Panc1 (cell line): ENCODE results near the gene POC5. TPM values are rescaled to one million over a fixed set of nuclear protein-coding genes. Genes with fewer than 3 reads are reported as not detected.

Experiments
- ATAC-seq: fragments of 200-7000 bp; cut with Tn5 transposase; 2 replicates; pipeline ENCODE4 v1.9.1; 2020; ENCODE audit warnings: mild to moderate bottlenecking, moderate library complexity
- BruUV-seq: library from RNA; stranded (reverse); fragments of 400-500 nt; replicated peaks from 2 replicates; lab custom pipeline; 2021; lab: Mats Ljungman, UMichigan
- CTCF ChIA-PET: fragments of 300-600 bp; sonication (Branson Sonifier 250); formaldehyde crosslinking; loops from one replicate; lab custom pipeline; 2022; ENCODE audit warnings: antibody characterized with exemption; lab: Charles Lee
- POLR2A ChIA-PET: fragments of 300-600 bp; sonication (Branson Sonifier 250); formaldehyde crosslinking; loops from one replicate; lab custom pipeline; 2022; ENCODE audit warnings: antibody characterized with exemption; lab: Charles Lee
- DNase-seq: peaks from one replicate; pipeline ENCODE4 v3.0.0-alpha.2; 2010; ENCODE audit warnings: low read depth, low spot score
- H3K27ac ChIP-seq: 2 replicates; pipeline ENCODE4 v1.5.1; 2011; ENCODE audit warnings: mild to moderate bottlenecking, low read length, inconsistent platforms
- H3K27me3 ChIP-seq: fragments of 200-500 bp; sonication (Bioruptor generic); 2 replicates; pipeline ENCODE4 v1.6.0; 2014; ENCODE audit warnings: low read length, inconsistent platforms; ENCODE audit not compliant: control insufficient read depth, insufficient read depth
- H3K36me3 ChIP-seq: fragments of 200-500 bp; sonication (Bioruptor generic); 2 replicates; pipeline ENCODE4 v1.5.1; 2014; ENCODE audit warnings: inconsistent platforms, mild to moderate bottlenecking, low read length, moderate library complexity; ENCODE audit not compliant: control insufficient read depth, insufficient read depth
- H3K4me1 ChIP-seq: 2 replicates; pipeline ENCODE4 v1.5.1; 2011; ENCODE audit warnings: inconsistent platforms, mild to moderate bottlenecking, low read length, moderate library complexity; ENCODE audit not compliant: control insufficient read depth, insufficient read depth
- H3K4me3 ChIP-seq, 2 experiments: 2 replicates each; pipeline ENCODE4 v1.5.1; 2011 to 2012; ENCODE audit warnings: low read depth in 2 of 2, low read length in 2 of 2, mild to moderate bottlenecking in 2 of 2, inconsistent platforms in 1 of 2, moderate library complexity in 1 of 2
- H3K9me3 ChIP-seq: fragments of 200-500 bp; sonication (Bioruptor generic); 2 replicates; pipeline ENCODE4 v1.5.1; 2014; ENCODE audit warnings: low read depth, mild to moderate bottlenecking, inconsistent platforms, low read length, moderate library complexity; ENCODE audit not compliant: control insufficient read depth, insufficient read depth
- POLR2AphosphoS5 ChIP-seq: IDR thresholded peaks from 2 replicates; pipeline ENCODE4 v1.6.1; 2012; ENCODE audit warnings: mild to moderate bottlenecking, low read depth, low read length, moderate library complexity
- SIN3A ChIP-seq: IDR thresholded peaks from 2 replicates; pipeline ENCODE4 v1.6.1; 2012; ENCODE audit warnings: low read depth, mild to moderate bottlenecking, low read length, moderate library complexity, borderline replicate concordance; ENCODE audit not compliant: insufficient read depth
- TCF7L2 ChIP-seq: IDR thresholded peaks from 2 replicates; pipeline ENCODE4 v1.6.1; 2011; ENCODE audit warnings: mild to moderate bottlenecking, low read depth, low read length, inconsistent platforms
- in situ Hi-C: cut with HindIII; loops from 2 replicates; pipeline ENCODE4 v1.10.0; 2016; ENCODE audit warnings: low sequenced_read_pairs, low pct_unique_long_range_greater_than_20kb
- intact Hi-C: fragments of 100-400 bp; cut with micrococcal nuclease; formaldehyde crosslinking; loops from one replicate; pipeline ENCODE4 v1.10.0; 2022; ENCODE audit not compliant: unreplicated experiment
- total RNA-seq: library from RNA; stranded (reverse); gene quantifications from one replicate; pipeline ENCODE4 v1.2.1, GENCODE V29; 2021; ENCODE audit not compliant: unreplicated experiment
- TF ChIP-seq, protein P1 (sequence below): fragments of 450-650 bp; IDR thresholded peaks from 2 replicates; pipeline ENCODE4 v1.5.1; 2017; ENCODE audit warnings: mild to moderate bottlenecking
- TF ChIP-seq, protein P2 (sequence below), 2 experiments: IDR thresholded peaks; 2 replicates each; pipeline ENCODE4 v1.6.1; 2011 to 2012; ENCODE audit warnings: low read depth in 2 of 2, control low read depth in 1 of 2, low read length in 1 of 2, mild to moderate bottlenecking in 1 of 2, moderate library complexity in 1 of 2; ENCODE audit not compliant: insufficient read depth in 1 of 2

Gene POC5
- total RNA-seq, 1 experiment from 2014 or later: 19.7 TPM

DNA sequence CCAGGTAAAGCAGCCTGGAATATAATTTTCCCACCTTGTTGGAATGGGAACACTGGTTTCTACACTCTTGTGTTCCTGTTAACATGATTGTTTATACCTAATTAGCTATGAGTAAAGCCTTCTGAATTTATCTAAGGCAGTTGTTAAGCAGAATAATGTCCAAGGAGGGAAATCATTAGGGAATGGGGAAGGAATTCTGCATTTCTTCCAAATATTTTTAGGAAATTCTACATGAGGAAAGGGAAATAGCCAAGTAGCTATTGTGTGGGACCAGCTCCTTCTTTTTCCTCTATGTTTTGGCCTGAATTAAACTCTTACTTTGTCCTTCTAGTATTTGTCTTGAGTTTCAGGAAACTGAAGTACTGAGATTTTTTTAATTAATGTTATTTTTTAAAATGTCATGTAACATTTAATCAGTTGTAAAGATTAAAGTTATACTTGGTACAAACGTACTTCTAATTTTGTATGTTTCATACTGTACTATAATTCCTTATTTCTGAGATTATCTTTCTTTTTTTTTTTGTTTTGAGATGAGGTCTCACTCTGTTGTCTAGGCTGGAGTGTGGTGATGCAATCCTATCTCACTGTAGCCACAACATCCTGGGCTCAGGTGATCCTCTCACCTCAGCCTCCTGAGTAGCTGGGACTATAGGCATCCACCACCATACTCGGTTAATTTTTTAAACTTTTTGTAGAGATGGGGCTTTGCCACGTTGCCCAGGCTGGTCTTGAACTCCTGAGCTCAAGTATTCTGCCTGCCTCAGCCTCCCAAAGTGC lies 77.5 kb downstream of the POC5 start:
- ChIA-PET CTCF (no interaction called here), POLR2A (no interaction called here)
- no peak overlapping the region for H3K4me3 ChIP-seq
- in situ Hi-C loops (no loop called here), intact Hi-C loops (no loop called here)
- ATAC-seq: no peak
- peaks cover 3% of the 10 kb centered on the region; the same call in 1 of the 2 replicates for H3K9me3 ChIP-seq
- no peaks in the 10 kb centered on the region for H3K27me3 ChIP-seq
- no peak overlapping the region for H3K27ac ChIP-seq
- BruUV-seq: no TSS peak
- no peaks in the 10 kb centered on the region for H3K36me3 ChIP-seq
- no peak for DNase-seq
- no peaks in the 10 kb centered on the region for H3K4me1 ChIP-seq
- TF ChIP-seq TCF7L2 (no peak), SIN3A (no peak), POLR2AphosphoS5 (no peak)
- TF ChIP-seq, protein P1, sequence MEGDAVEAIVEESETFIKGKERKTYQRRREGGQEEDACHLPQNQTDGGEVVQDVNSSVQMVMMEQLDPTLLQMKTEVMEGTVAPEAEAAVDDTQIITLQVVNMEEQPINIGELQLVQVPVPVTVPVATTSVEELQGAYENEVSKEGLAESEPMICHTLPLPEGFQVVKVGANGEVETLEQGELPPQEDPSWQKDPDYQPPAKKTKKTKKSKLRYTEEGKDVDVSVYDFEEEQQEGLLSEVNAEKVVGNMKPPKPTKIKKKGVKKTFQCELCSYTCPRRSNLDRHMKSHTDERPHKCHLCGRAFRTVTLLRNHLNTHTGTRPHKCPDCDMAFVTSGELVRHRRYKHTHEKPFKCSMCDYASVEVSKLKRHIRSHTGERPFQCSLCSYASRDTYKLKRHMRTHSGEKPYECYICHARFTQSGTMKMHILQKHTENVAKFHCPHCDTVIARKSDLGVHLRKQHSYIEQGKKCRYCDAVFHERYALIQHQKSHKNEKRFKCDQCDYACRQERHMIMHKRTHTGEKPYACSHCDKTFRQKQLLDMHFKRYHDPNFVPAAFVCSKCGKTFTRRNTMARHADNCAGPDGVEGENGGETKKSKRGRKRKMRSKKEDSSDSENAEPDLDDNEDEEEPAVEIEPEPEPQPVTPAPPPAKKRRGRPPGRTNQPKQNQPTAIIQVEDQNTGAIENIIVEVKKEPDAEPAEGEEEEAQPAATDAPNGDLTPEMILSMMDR: no peak
- TF ChIP-seq, protein P2, sequence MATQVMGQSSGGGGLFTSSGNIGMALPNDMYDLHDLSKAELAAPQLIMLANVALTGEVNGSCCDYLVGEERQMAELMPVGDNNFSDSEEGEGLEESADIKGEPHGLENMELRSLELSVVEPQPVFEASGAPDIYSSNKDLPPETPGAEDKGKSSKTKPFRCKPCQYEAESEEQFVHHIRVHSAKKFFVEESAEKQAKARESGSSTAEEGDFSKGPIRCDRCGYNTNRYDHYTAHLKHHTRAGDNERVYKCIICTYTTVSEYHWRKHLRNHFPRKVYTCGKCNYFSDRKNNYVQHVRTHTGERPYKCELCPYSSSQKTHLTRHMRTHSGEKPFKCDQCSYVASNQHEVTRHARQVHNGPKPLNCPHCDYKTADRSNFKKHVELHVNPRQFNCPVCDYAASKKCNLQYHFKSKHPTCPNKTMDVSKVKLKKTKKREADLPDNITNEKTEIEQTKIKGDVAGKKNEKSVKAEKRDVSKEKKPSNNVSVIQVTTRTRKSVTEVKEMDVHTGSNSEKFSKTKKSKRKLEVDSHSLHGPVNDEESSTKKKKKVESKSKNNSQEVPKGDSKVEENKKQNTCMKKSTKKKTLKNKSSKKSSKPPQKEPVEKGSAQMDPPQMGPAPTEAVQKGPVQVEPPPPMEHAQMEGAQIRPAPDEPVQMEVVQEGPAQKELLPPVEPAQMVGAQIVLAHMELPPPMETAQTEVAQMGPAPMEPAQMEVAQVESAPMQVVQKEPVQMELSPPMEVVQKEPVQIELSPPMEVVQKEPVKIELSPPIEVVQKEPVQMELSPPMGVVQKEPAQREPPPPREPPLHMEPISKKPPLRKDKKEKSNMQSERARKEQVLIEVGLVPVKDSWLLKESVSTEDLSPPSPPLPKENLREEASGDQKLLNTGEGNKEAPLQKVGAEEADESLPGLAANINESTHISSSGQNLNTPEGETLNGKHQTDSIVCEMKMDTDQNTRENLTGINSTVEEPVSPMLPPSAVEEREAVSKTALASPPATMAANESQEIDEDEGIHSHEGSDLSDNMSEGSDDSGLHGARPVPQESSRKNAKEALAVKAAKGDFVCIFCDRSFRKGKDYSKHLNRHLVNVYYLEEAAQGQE (IDR thresholded peaks at IDR 0.05; ENCODE audit: insufficient read depth in 1 of 2, low read depth in 2 of 2, low read length in 1 of 2): no peak

DNA sequence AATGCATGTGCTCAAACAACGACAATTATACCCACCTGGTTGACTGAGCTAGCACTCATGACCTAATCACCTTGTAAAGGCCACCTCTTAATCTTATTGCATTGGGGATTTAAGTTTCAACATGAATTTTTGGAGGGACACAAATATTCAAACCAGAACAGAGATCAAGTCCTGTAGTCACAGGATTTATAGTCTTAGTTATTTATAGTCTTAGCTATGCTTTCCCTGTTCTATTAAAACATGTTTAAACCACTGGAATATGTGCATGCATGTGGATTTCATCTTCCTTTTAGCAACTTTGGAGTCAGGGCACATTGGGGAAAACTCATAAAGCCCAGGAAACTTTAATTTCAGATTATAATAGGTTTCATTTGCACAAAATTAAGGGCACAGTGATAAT lies 79.3 kb downstream of the POC5 start:
- Histone ChIP-seq H3K27ac (no peak overlapping the region), H3K4me3 (no peak overlapping the region), H3K4me1 (no peaks in the 10 kb centered on the region), H3K9me3 (peaks cover 3% of the 10 kb centered on the region; the same call in 1 of the 2 replicates), H3K36me3 (no peaks in the 10 kb centered on the region), H3K27me3 (no peaks in the 10 kb centered on the region)
- BruUV-seq: no TSS peak
- in situ Hi-C loops (no loop called here), intact Hi-C loops (no loop called here)
- TF ChIP-seq TCF7L2 (no peak), POLR2AphosphoS5 (no peak), SIN3A (no peak)
- TF ChIP-seq, protein P1: no peak
- TF ChIP-seq, protein P2 (IDR thresholded peaks at IDR 0.05; ENCODE audit: insufficient read depth in 1 of 2, low read depth in 2 of 2, low read length in 1 of 2): no peak
- no peak for DNase-seq
- ChIA-PET CTCF (no interaction called here), POLR2A (no interaction called here)
- no peak for ATAC-seq
